Measurements from ENCODE around the gene STOM.

DNA sequence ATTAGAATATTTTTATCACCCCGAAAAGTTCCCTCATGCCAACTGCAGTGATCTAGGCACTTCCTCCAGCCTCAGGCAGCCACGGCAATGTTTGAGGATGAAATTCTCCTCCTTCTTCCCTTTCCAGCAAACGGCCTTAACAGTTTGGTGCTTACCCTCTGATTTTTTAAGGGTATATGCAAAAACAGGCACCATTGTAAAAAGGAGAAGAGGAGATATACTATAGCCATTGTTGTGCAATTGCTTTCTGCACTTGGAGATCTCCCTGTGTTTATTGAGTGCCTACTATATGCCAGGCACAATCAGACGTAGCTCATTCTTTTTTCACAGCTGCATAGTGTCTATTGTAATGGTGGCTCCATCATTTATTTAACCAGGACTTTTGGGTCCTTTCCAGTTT, 72.7 kb downstream of the STOM start:
- TF ChIP-seq, protein P1, sequence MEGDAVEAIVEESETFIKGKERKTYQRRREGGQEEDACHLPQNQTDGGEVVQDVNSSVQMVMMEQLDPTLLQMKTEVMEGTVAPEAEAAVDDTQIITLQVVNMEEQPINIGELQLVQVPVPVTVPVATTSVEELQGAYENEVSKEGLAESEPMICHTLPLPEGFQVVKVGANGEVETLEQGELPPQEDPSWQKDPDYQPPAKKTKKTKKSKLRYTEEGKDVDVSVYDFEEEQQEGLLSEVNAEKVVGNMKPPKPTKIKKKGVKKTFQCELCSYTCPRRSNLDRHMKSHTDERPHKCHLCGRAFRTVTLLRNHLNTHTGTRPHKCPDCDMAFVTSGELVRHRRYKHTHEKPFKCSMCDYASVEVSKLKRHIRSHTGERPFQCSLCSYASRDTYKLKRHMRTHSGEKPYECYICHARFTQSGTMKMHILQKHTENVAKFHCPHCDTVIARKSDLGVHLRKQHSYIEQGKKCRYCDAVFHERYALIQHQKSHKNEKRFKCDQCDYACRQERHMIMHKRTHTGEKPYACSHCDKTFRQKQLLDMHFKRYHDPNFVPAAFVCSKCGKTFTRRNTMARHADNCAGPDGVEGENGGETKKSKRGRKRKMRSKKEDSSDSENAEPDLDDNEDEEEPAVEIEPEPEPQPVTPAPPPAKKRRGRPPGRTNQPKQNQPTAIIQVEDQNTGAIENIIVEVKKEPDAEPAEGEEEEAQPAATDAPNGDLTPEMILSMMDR (IDR thresholded peaks at IDR 0.05) = no peak
- no peak for TF ChIP-seq EZH2 (IDR thresholded peaks at IDR 0.05; ENCODE audit: borderline replicate concordance, insufficient read depth, low read depth, low read length, poor library complexity, severe bottlenecking)

All from B cell (primary cell).